ENCODE measurements around the gene LAMB3.

LAMB3 gene

DNA sequence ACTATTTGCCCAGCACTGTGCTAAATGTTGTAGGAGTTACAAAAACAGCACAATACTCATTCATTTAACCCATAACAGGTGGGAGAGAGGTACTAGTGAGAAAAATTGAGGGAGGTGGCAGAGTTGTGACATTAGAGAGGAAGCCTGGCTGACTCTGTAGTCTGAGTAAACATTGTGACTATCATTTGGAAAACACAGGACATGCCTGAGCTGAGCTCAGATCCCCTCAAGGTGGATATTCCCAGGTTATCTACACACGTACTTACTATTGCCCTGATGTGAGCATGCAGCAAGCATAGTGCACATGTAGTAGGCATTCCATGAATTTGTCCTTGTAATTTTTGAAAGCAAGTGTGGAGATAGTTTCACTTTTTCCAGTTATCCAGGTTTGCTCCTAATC lies 57.8 kb downstream of the LAMB3 start:
- no peak for DNase-seq

DNA sequence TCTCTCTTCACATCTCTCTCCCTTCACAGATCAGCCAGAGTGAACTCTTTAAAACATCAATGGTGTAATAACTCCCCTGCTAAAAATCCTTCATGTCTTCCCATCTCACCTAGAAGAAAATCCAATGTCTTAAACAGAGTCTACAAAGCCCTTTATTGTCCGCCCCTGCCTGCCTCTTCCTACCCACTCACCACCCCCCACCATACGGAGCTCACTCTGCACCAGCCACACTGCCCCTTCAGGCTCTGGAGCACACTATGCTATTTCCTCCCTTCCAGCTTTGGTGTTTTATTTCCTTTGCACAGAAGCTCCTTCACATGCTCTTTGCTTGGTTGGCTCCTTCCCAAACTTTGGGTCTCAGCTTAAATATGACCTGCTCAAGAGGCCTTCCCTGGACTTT lies 58.5 kb downstream of the LAMB3 start:
- no peak for DNase-seq

DNA sequence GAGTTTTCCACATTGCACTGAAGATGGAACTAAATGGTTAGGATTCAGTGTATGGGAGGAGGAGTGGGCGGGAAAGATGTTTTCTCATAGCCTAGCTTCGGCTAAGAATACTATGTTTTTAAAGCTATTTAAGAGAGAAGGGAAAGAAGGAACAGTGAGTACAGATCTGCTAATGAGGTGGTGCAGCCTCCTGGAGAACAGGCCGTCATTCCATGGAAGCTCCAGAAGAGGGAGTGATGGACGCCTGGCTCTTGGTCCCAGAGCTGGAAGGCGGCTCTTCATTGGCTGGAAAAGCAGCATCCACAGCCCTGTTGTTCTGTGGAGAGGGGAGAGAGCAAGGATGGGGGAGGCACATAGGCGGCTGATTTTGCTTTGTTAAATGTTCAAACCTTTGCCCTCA lies 61.8 kb downstream of the LAMB3 start:
- DNase-seq = no peak

DNA sequence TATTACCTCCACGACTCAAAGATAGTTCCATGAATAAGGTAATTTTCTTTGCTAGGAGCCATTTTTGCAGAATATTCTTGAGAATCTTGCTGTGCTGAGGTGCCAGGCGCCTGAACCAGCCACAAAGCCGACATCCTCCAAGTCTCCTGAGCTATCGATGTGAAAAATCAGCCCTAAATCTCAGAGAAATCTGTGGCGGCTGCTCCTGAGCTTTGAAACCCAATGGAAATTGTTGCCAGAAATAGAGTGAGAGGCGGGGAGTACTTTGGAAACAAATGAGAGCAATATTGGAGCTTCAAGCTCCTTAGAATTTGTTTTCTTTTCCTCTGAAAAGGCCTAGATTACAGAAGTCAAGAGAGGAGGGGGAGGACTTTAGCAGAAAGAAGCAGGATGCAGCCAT lies 62.4 kb downstream of the LAMB3 start:
- DNase-seq = no peak

DNA sequence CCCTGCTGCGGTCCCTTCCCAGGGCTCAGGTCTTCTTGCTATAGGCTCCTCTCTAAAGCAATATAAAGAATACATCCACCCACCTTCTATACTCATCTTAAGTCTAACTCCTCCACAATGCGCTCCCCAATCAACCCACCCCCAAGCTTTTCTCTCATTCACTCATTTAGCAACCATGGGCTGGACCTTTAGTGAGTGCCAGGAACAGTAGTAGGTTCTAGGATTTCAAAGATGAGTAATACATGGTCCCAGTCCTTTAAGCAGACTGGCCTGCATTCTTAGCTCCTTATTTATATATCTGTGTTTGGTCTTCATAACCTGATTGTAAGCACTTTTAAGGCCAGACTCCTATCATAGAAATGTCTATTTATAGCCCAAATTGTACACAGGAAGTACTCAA lies 62.8 kb downstream of the LAMB3 start:
- no peak for DNase-seq

DNA sequence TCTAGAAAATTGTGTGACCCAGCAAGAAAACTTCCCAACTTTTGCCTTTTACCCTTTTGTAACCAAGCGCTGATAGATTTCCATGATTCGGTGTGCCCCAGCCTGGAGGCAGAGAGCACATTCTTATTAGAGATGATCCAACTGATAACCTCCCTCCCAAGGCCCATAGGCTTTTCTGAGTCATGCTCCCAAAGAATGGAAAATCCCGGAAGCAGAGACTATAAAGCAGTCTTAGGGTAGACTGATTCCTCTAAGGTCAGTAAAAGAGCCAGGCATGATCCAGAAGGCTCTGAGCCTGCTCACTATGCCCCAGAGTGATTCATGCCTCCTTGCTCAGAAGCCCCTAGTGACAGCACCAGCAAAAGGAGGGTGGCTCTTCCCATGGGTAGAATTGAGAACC lies 64.4 kb downstream of the LAMB3 start:
- DNase-seq = no peak

DNA sequence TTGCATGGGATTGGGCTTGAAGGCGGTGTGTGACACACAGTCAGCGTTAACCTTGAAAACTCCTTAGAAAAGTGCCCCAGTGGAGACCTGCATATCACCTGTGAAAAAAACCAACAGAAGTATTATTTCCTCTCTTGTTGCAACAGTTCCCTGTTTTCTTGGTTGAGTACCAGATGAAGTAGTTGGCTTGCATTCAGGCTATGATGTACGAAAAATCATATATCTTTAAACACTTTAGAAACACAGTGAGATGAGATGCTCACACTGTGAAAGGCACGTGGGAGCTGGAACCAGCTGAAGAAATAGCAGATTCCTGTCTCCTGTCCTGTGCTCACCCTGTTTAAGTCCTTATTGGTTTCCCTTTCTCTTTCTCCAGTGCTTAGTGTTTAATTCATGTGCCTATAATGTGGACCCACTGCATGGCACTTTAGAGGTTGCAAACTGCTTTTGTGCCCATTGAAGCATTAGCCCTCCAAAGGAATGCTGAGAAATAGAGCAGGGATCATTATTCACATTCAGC lies 65.9 kb downstream of the LAMB3 start:
- no peak for DNase-seq

DNA sequence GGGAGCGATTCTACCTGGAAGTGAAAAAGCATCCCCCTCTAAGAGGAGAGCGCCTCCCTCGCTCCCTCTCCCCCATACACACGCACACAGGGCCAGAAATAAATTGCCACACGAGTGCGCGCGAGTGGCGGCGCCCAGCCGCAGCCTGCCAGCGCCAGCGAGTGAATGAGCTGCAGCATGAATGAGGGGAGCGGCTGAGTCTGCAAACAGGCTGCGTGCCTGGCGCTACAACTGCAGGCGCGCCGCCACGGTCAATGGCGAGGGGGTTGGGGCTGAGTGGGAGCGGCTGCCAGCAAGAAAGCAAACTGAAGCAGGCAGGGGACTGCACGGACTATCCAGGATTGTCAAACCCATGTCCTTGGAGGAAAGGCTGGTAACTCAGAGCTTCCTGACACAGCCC lies 66.6 kb downstream of the LAMB3 start:
- DNase-seq = no peak

DNA sequence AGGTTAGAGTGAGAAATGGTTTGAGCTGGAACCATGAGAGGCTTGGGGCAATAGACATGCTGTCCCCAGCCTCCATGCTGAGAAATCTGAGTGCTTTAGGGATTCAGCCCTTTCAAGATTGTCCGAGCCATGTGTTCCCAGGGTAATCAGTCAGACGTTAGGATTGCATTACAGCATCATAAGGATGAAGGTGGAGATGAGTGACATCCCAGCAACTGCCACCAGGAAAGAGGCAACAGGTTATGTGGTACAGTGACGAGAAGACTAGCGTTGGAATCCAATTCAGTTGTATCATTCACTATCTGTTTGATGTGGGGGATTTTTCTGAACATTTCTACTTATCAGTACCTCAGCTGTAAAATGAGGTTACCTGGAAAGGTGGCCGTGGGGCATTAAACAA lies 67.0 kb downstream of the LAMB3 start:
- no peak for DNase-seq

DNA sequence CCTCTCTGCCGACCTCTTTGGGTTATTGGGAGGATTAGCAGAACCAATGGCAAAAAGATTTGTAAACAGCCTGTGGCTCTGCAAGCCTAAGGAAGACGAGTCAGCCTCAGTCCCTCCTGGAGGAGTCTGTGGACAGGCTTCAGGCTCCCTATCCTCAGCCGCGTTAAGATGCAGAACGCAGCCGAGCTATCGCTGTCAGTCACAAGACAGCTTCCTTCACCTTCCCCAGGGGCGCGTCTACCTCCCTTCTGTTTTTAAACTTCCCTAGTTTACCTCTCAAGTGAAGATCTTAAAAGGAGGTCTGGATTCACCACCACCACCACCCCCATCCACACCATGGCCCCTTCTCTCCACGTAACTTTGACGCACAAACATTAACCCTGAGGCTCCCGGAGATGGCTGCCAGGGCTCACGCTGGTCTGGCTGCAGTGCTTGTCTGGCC lies 68.0 kb downstream of the LAMB3 start:
- DNase-seq = no peak

DNA sequence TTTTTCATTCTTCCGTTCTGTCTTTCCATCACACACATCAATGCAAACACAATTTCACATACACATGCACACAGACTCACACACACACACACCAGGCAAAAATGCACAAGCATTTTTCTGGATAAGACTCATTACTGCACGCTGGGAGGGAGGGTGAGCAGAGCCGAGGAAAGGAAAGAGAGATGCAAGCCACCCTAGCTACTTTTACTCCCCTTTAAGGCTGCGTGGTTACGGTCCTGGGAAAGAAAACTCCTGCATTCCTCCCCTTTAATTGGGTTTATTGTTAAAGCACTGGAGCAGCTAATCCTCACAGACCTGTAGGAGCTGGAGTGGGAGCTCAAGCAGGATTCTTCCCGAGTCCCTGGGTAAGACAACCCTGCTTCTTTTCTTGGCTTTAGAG lies 68.8 kb downstream of the LAMB3 start, which contains the start of gene CAMK1G:
TSS of gene CAMK1G (plus strand) at position 307 of the 400 bp plus-strand sequence. CDS start 11,270 bp downstream, outside the sequence.
- no peak for DNase-seq

DNA sequence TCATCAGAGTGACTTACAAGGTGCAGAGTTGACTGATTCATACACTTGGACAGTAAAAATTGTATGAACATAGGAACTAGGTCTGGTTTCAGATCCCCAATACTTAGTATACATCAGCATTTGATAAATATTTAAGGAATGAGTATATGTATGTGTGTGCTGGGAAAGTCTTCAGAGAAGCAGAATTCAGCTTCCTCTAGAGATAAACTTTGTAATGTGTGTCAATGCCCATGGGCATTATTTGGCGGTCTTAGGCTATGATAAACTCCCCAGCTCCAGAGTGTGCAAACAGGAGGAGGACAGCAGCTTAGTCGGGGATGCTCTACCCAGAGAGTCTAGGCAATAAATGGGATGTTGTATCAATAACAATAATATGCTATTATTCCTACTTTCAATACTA lies 71.6 kb downstream of the LAMB3 start:
- no peak for DNase-seq

DNA sequence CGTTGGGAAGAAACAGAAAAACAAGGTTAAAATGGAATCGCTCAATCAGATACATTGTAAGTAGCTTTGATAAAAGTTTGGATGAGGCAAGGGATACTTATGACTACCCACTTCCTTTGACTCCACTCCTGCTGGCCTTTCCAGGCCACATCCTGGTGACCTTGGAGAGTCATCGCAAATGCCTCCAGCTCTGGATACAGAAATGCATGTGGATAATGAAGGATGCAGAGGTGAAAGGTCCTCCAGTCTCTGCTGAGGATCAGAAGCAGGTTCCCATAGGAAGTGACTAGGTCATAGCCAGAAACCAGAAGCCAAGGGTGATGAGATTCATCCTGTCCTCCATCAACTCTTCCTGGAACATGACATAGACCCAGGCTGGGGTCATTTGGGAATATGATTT lies 74.9 kb downstream of the LAMB3 start:
- no peak for DNase-seq

DNA sequence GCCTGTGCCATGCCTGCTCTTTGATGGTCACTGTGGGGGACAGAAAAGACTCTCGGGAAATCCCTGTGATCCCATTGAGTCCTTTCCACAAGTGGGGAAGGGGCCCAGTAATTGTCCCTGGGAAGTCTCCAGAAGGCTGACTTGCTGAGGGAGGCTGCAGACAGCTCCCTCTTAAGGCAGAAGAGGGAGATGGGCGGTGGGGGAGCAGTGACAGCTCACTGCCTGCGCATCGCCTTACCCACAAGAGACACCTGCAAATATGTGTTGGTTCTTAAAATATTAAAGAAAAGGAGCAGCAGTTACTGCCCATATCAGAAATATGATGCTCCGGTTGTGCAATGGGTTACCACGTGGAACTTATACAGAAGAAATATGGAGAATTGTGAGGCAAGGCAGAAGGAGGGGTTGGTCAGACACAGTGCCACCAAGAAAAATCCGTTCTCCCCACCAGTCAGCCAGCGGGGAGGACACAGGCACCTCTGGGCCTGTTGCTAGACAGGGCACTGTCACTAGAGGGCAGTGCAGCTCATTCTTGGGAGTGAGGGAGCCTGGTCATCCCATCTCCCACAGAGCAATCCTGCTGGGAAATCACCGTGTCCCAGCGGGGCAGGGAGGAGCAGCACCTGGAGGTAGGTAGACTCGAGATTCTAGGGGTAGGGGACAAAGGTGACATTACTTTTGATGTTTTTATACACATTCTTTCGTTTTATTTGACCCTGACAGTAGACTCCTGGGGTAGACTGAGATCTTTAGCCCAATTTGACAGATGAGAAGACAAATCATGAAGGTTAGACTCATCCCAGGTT lies 75.6 kb downstream of the LAMB3 start:
- peak; percentile 39 for DNase-seq

DNA sequence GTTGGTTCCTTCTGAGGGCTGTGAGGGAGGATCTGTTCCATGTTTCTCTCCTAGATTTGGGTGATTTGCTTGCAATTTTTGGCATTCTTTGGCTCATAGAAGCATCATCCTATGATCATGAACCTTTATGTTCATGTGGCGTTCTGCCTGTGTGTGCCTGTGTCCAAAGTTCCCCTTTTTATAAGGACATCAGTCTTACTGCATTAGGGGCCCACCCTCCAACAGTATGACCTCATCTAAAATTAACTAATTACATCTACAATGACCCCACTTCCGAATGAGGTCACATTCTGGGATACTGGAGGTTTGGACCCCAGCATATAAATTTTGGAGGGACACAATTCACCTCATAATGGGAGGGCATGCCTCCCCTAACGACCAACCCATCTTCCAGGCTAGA lies 81.5 kb downstream of the LAMB3 start:
- DNase-seq = no peak

DNA sequence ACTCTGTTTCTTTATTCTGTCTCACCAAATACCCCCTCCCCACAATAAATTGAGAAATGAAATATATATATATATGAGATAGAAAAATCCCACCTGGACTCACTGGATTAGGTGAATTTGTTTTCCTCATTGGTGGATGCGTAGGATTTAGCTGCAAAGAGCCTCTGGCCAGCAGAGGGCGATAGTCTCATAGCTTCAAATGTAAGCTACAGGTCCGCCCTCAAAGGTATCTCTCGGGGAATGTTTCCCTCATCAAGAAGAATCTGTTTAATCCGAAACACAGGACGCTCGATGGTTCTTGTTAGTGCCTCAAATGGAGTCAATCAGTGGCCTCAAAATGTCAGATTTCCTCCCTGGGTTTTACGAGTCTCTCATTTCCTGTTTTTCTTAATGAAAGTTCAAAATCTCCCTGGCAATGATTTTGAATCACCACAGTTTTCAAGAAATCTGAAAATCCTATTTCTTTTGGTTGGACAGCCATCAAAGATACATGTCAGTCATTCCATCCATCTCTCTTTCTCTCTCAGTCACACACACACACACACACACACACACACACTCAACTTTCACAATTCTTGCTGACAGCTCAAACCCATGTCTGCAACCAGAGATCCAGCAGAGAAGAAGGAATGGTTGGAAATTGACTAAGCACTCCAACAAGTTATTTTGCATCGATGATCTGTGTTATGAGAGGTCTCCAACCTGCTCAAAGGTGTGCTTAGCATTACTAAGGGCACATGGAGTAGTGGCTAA lies 82.6 kb downstream of the LAMB3 start:
- peak; percentile 52 for DNase-seq

DNA sequence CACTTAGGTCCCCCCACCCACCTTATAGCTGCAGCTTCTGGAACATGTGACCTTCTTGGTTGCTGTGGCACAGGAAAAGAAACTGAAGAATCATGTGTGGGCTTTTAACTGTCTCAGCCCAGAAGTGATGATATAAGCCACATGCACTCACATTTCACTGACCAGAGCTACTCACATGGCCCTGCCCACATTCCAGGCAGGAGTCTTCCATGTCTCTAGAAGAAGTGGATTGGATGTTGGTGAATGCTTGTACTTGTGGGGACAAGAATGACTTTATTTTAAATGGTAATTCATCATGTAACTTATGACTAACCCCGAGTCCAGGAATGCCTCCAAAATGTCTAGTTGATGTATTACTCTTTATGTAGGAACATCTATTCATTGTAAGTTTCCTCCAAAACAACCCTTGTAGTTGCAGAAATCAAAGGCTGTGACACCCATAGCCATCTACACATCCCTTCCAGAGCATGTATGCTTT lies 84.5 kb downstream of the LAMB3 start:
- no peak for DNase-seq

DNA sequence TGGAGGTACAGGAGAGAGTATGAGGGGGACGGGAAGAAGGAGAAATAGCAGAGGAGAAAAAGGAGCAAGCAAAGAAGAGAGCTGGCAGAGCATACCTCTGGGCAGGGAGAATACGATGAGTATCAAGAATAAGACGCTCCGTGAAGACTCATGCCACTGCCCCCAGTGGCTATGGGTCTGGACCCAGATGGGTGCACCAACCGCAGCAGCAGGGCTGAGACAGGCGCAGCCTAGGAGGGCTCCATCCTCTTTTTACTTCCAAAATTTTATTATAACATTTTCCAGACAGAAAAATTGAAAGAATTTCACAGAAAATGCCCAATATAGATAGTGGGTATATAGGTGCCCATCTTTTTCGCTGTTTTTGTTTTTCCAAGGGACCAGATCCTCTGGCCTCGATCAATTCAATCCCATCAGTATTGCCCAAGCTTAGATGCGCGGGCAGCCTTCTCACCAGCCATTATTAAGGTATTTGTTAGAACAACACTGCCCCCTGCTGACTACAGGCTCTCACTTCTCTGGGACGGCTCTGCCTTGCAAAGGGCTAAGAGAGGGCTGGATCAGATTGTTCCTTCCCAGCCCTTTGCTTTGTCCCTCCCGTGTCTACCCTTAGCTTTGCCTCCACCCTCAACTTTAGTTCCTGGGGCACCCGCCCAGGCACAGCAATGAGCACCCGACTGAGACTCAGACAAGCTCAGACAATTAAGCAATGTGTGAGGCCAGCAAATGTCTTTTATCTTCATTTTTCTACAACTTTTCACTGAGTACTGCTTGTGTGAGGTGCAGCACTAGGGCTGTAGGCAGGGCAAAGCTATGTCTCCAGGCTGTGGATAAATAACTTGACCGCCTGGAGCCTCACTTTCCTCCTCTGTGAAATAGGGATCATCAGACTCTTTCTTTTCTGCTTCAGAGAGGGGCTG lies 86.2 kb downstream of the LAMB3 start:
- peak; percentile 42 for DNase-seq
